KMS-11 (cell line): ENCODE measurements around the gene CSKMT.

Experiments
- H2AFZ ChIP-seq: fragments of 200-600 bp; sonication (generic); 2 replicates; pipeline ENCODE4 v1.6.1; 2016; ENCODE audit warnings: antibody characterized with exemption, mixed run types, low read depth
- H3K27ac ChIP-seq: fragments of 200-600 bp; sonication (generic); 2 replicates; pipeline ENCODE4 v1.6.1; 2016; ENCODE audit warnings: mild to moderate bottlenecking, mixed run types
- H3K27me3 ChIP-seq: fragments of 200-600 bp; sonication (generic); 2 replicates; pipeline ENCODE4 v1.6.1; 2017; ENCODE audit warnings: mild to moderate bottlenecking, low read depth, mixed run types, moderate library complexity; ENCODE audit not compliant: insufficient read depth
- H3K36me3 ChIP-seq: fragments of 200-600 bp; sonication (generic); 2 replicates; pipeline ENCODE4 v1.6.1; 2017; ENCODE audit warnings: mild to moderate bottlenecking, mixed run types; ENCODE audit not compliant: insufficient read depth
- H3K4me1 ChIP-seq: fragments of 200-600 bp; sonication (generic); 2 replicates; pipeline ENCODE4 v1.6.1; 2016; ENCODE audit warnings: mild to moderate bottlenecking, low read depth, mixed run types; ENCODE audit not compliant: poor library complexity, severe bottlenecking
- H3K4me2 ChIP-seq: fragments of 200-600 bp; sonication (generic); 2 replicates; pipeline ENCODE4 v1.7.0; 2016; ENCODE audit warnings: mild to moderate bottlenecking, mixed run types
- H3K4me3 ChIP-seq: fragments of 200-600 bp; sonication (generic); IDR thresholded peaks from 2 replicates; pipeline ENCODE4 v1.6.1; 2017; ENCODE audit warnings: low read depth, low read length, mixed read lengths; ENCODE audit not compliant: insufficient read depth
- H3K79me2 ChIP-seq: fragments of 200-600 bp; sonication (generic); 2 replicates; pipeline ENCODE4 v1.6.1; 2016; ENCODE audit warnings: low read depth, mixed run types; ENCODE audit not compliant: insufficient read depth
- H3K9ac ChIP-seq: fragments of 200-600 bp; sonication (generic); 2 replicates; pipeline ENCODE4 v1.6.1; 2016; ENCODE audit warnings: mild to moderate bottlenecking, mixed run types
- H4K20me1 ChIP-seq: fragments of 200-600 bp; sonication (generic); 2 replicates; pipeline ENCODE4 v1.6.1; 2016; ENCODE audit warnings: mild to moderate bottlenecking, mixed run types; ENCODE audit not compliant: insufficient read depth
- CTCF ChIP-seq: fragments of 200-600 bp; sonication (generic); conservative IDR thresholded peaks from 2 replicates; pipeline ENCODE4 v1.6.1; 2017; ENCODE audit warnings: low read depth, mild to moderate bottlenecking, antibody characterized with exemption, low read length, moderate library complexity, mixed read lengths

Gene CSKMT

GRCh38 chr11:62680825-62681240, 15.7 kb downstream of the CSKMT start:
- peak; percentile 59 for TF ChIP-seq CTCF
- H4K20me1 ChIP-seq: no peaks in the 10 kb centered on the region
- no peak overlapping the region for H3K4me3 ChIP-seq
- no peak overlapping the region for H3K4me2 ChIP-seq
- peak overlapping the region; percentile 39; the same call in 1 of the 2 replicates for H2AFZ ChIP-seq
- H3K4me1 ChIP-seq: peaks cover 22% of the 10 kb centered on the region
- no peaks in the 10 kb centered on the region for H3K36me3 ChIP-seq
- no peak overlapping the region for H3K9ac ChIP-seq
- H3K27me3 ChIP-seq: no peaks in the 10 kb centered on the region
- peaks cover 15% of the 10 kb centered on the region for H3K79me2 ChIP-seq
- H3K27ac ChIP-seq: no peak overlapping the region

GRCh38 chr11:62682518-62682917, 17.4 kb downstream of the CSKMT start:
- Histone ChIP-seq H3K79me2 (peaks cover 13% of the 10 kb centered on the region), H4K20me1 (no peaks in the 10 kb centered on the region), H2AFZ (no peak overlapping the region), H3K27ac (no peak overlapping the region), H3K4me1 (peaks cover 14% of the 10 kb centered on the region), H3K27me3 (no peaks in the 10 kb centered on the region), H3K9ac (no peak overlapping the region), H3K4me3 (no peak overlapping the region), H3K4me2 (no peak overlapping the region), H3K36me3 (no peaks in the 10 kb centered on the region)
- TF ChIP-seq CTCF: no peak

GRCh38 chr11:62687508-62688396, 22.6 kb downstream of the CSKMT start:
- H3K27ac ChIP-seq: no peak overlapping the region
- H3K4me3 ChIP-seq: no peak overlapping the region
- TF ChIP-seq CTCF: no peak
- H3K4me1 ChIP-seq: no peaks in the 10 kb centered on the region
- no peak overlapping the region for H2AFZ ChIP-seq
- H3K79me2 ChIP-seq: no peaks in the 10 kb centered on the region
- H3K4me2 ChIP-seq: no peak overlapping the region
- H3K27me3 ChIP-seq: no peaks in the 10 kb centered on the region
- no peaks in the 10 kb centered on the region for H3K36me3 ChIP-seq
- no peaks in the 10 kb centered on the region for H4K20me1 ChIP-seq
- H3K9ac ChIP-seq: no peak overlapping the region

- Histone ChIP-seq H3K27me3 (no peaks in the 10 kb centered on the region), H3K79me2 (no peaks in the 10 kb centered on the region), H3K9ac (no peak overlapping the region), H2AFZ (no peak overlapping the region), H3K4me3 (no peak overlapping the region), H3K36me3 (no peaks in the 10 kb centered on the region), H3K4me1 (no peaks in the 10 kb centered on the region), H3K4me2 (no peak overlapping the region), H4K20me1 (no peaks in the 10 kb centered on the region), H3K27ac (no peak overlapping the region)
- no peak for TF ChIP-seq CTCF
Measured at GRCh38 chr11:62688491-62688890, 23.4 kb downstream of the CSKMT start.
